NCI-H1436 treated with DMSO at 0.1 percent for 48 hours (cell line): Measurements from ENCODE around the gene ARHGEF7.

Experiments
- DNase-seq: peaks from one replicate; lab custom pipeline; 2025; lab: John Stamatoyannopoulos, UW

Gene ARHGEF7

GRCh38 chr13:111219950-111220349, 104.8 kb downstream of the ARHGEF7 start:
- no peak for DNase-seq

DNA sequence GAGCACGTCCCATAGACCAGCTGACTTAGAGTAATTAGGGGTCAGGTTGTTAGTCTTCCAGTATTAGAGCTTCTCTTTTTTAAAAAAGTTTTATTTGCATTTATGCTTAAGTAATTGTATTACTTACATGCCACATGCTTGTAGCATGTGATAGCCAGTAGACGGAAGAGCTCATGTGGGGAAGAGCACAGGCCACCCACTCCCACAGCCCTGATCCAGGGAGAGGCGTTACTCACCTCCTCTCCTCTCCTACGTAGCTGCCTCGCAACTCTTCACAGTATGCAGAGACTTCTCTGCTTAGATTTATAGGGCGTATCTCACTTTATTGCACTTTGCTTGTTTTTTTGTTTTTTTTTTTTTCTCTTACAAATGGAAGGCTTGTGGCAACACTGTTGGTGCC, 110.1 kb downstream of the ARHGEF7 start:
- no peak for DNase-seq

DNA sequence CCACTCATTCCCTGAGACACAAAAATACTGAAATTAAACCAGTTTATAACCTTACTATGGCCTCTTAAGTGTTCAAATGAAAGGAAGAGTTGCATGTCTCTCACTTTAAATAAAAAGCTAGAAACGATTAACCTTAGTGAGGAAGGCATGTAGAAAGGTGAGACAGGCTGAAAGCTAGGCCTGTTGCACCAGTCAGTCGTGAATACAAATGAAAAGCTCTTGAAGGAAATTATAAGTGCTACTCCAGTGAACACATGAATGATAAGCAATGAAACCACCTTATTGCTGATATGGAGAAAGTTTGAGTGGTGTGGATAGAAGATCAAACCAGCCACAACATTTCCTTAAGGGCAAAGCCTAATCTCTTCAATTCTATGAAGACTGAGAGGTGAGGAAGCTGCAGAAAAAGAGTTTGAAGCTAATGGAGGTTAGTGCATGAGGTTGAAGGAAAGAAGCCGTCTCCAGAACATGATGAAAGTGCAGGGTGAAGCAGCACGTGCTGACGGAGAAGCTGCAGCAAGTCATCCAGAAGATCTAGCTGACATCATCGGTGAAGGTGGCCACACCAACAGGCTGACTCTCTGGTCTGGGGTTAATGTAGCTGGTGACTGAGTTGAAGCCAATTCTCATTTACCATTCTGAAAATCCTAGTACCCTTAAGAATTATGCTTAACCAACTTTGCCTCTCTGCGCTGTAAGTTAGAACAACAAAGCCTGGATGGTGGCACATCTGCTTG, 110.9 kb downstream of the ARHGEF7 start:
- no peak for DNase-seq

GRCh38 chr13:111227405-111227804, 112.3 kb downstream of the ARHGEF7 start:
- DNase-seq, result no peak

GRCh38 chr13:111228262-111229144, 113.4 kb downstream of the ARHGEF7 start:
- no peak for DNase-seq

GRCh38 chr13:111230385-111230930, 115.3 kb downstream of the ARHGEF7 start:
- DNase-seq, result no peak

GRCh38 chr13:111232191-111232590, 117.1 kb downstream of the ARHGEF7 start:
- no peak for DNase-seq

DNA sequence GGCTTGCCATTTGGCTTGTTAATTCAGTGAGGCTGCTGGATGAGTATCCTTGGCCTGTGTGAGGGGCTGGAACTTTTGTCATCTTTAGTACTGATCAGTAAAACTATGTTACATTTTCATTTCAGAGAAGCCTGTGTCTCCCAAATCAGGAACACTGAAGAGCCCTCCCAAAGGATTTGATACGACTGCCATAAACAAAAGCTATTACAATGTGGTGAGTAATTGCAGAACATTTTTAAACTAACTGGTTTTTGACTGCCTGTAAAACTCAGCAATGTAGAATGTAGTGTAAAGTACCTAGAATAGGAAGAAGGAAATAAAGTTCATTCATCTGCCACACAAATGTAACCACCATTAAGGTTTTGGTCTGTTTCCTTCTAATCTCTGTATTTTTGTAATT, 118.0 kb downstream of the ARHGEF7 start:
- no peak for DNase-seq

- DNase-seq, result no peak
Measured at GRCh38 chr13:111239764-111240670, 124.9 kb downstream of the ARHGEF7 start.

DNA sequence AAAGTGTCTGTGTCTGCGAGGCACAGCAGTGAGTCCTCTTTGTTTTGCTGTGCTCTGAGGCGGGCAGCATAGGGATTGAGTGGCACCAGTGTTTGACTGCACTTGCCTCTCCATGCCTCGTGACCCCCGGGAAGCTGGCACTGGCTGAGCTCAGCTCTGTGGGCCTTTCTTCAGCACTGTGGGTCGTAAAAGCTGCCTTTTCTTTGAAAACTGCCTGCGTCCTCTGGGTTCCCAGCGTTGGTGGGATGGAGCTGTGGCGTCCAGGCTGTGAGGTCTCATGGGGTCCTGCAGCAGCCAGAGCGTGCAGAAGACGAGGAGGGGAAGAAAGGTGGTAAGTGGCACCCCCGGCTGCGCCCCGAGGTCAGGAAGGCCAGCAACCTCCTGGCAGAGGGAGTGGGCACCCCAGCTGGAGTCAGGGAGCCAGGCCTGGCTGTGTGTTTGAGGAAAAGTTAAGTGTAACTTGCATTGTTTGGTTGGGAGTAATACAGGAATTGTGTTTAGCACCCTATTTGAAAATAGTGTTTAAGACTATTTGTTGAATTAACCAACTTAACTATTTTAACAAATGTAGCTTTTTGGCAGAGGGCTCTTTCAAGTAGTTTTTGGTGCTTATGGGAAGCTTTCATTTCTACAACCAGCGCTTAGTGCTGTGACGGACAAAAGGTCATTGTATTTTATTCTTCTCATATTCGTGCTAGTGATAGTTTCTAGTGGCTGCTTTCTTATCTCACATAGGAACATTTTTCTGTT, 126.1 kb downstream of the ARHGEF7 start:
- no peak for DNase-seq

GRCh38 chr13:111241862-111242261, 126.8 kb downstream of the ARHGEF7 start:
- DNase-seq, result no peak

- DNase-seq, result no peak
Measured at GRCh38 chr13:111242585-111242984, 127.5 kb downstream of the ARHGEF7 start.

GRCh38 chr13:111243981-111244380, 128.9 kb downstream of the ARHGEF7 start:
- no peak for DNase-seq

GRCh38 chr13:111245576-111246384, 130.7 kb downstream of the ARHGEF7 start:
- DNase-seq, result no peak

- no peak for DNase-seq
Measured at GRCh38 chr13:111247552-111247951, 132.4 kb downstream of the ARHGEF7 start.

- no peak for DNase-seq
Measured at GRCh38 chr13:111248822-111249221, 133.7 kb downstream of the ARHGEF7 start.

DNA sequence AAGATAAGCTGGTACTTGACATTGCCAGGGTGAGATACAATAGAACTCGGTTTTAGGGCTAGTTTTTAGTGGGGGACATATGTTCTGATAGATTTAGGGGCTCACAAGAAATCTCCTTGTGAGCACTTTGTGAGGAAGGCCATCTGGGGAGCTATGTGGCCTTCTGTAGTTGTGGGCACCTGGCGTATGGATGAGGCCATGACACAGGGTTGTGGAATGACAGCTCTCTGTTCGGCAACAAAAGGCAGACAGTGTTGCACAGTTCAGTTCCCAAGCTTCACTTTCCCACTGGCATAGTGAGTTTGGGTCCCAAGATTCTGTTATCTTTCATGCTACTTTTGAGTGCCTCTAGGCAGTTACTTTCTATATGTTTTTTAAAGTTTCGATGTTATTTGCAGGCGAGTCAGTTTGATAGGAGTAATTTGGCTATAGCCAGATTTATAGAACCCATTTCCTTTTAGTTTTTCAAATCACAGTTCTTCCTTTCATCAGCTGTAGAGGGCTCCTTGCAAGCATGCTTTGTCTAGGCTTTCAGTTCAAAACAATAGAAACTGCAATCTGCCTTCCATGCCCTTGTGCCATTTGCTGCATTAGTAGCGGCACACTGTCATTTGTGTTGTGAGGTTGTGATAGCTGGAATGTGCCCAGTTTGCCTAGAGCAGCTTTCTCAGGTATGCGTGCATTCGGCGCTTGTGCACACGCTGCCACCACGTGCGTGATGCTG, 134.7 kb downstream of the ARHGEF7 start:
- no peak for DNase-seq

- no peak for DNase-seq
Measured at GRCh38 chr13:111251646-111252445, 136.7 kb downstream of the ARHGEF7 start.
